ENCODE results near the gene OSBPL10.

GRCh38 chr3:31744913-31745312, 236.1 kb downstream of the OSBPL10 start:
- TF ChIP-seq CTCF (conservative IDR thresholded peaks at IDR 0.05; ENCODE audit: low read depth, low read length) (no peak), EZH2 (IDR thresholded peaks at IDR 0.05; ENCODE audit: low read length, unreplicated experiment) (no peak)

Measured in PC-3 (cell line).